Mucosa of rectum (tissue), 2 donors: ENCODE results near the gene CFAP410.

Source experiments
- H3K27ac ChIP-seq, 2 donors: one replicate each; pipeline ENCODE4 v1.7.0; 2013; ENCODE audit warnings: inconsistent platforms in 2 of 2, low read depth in 2 of 2, low read length in 2 of 2
- H3K27me3 ChIP-seq, 2 donors: one replicate each; pipeline ENCODE4 v1.7.0; 2013; ENCODE audit warnings: low read length in 2 of 2; ENCODE audit not compliant: control insufficient read depth in 2 of 2, insufficient read depth in 2 of 2
- H3K36me3 ChIP-seq, 2 donors: one replicate each; pipeline ENCODE4 v1.7.0; 2013; ENCODE audit warnings: low read length in 2 of 2; ENCODE audit not compliant: control insufficient read depth in 2 of 2, insufficient read depth in 2 of 2
- H3K4me1 ChIP-seq, 2 donors: one replicate each; pipeline ENCODE4 v1.7.0; 2013; ENCODE audit warnings: low read length in 2 of 2, mild to moderate bottlenecking in 1 of 2; ENCODE audit not compliant: control insufficient read depth in 2 of 2, insufficient read depth in 2 of 2
- H3K4me3 ChIP-seq, 2 donors: one replicate each; pipeline ENCODE4 v1.7.0; 2013; ENCODE audit warnings: low read length in 2 of 2
- H3K9ac ChIP-seq, 2 donors: one replicate each; pipeline ENCODE4 v1.7.0; 2013; ENCODE audit warnings: low read length in 2 of 2, low read depth in 1 of 2, mild to moderate bottlenecking in 1 of 2
- H3K9me3 ChIP-seq, 2 donors: one replicate each; pipeline ENCODE4 v1.7.0; 2013; ENCODE audit warnings: low read length in 2 of 2; ENCODE audit not compliant: control insufficient read depth in 2 of 2
- donor health status: healthy.
- donor health status: Normal muscosa, but diverticular disease.

CFAP410 gene

DNA sequence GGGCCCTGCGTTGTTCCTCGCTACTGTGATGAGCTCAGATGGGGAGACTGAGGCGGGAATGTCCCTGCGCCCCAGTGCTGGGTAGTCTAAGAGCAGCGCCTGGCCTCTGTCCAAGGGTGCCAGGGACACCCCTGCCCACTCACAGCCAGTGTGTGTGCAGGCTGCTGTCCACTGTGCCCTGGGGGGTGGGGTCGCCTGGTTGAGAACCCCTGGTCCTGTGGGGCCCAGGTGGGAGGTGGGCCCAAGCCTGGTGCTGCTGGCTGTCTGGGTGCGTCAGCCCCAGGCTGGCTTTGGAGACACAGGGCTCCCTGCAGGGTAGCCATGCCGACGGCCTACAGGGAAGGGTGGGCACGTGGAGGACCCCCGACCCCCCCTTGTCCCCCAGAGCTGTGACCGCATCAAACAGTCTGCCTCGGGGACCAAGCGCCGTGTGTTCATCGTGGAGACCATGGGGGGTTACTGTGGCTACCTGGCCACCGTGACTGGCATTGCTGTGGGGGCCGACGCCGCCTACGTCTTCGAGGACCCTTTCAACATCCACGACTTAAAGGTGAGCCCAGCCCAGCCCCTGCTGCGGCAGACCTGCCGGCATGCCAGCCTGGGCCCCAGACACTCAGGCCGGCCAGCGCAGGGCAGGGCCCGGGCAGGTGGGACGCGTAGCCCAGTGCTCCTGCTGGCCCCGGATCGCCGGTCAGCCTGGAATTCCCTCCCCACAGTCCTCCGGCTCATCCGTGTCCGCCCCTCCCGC, 14.9 kb downstream of the CFAP410 start:
- H3K9me3 ChIP-seq: no peaks in the 10 kb centered on the region
- no peak overlapping the region for H3K9ac ChIP-seq
- no peak overlapping the region for H3K4me3 ChIP-seq
- no peaks in the 10 kb centered on the region for H3K27me3 ChIP-seq
- H3K4me1 ChIP-seq: no peaks in the 10 kb centered on the region
- peaks cover 30 to 47% of the 10 kb centered on the region in 2 donors for H3K36me3 ChIP-seq
- H3K27ac ChIP-seq: no peak overlapping the region

DNA sequence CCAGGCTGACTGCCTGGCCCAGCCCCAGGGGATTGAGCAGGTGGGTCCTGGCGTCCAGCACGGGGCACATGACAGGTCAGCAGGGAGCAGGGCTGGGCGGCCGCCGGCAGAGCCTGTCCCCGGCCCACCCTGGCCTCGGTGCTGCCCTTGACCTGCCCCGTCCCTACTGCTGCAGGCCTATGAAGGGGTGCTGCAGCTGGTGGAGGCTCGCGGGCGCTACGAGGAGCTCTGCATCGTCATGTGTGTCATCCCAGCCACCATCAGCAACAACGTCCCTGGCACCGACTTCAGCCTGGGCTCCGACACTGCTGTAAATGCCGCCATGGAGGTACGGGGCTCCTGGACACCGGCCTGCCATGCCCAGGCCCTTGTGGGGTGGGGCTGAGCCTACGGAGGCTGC, 15.6 kb downstream of the CFAP410 start:
- Histone ChIP-seq H3K4me3 (no peak overlapping the region), H3K4me1 (no peaks in the 10 kb centered on the region), H3K27me3 (no peaks in the 10 kb centered on the region), H3K36me3 (peaks cover 34 to 50% of the 10 kb centered on the region in 2 donors), H3K9me3 (no peaks in the 10 kb centered on the region), H3K9ac (no peak overlapping the region), H3K27ac (no peak overlapping the region)

DNA sequence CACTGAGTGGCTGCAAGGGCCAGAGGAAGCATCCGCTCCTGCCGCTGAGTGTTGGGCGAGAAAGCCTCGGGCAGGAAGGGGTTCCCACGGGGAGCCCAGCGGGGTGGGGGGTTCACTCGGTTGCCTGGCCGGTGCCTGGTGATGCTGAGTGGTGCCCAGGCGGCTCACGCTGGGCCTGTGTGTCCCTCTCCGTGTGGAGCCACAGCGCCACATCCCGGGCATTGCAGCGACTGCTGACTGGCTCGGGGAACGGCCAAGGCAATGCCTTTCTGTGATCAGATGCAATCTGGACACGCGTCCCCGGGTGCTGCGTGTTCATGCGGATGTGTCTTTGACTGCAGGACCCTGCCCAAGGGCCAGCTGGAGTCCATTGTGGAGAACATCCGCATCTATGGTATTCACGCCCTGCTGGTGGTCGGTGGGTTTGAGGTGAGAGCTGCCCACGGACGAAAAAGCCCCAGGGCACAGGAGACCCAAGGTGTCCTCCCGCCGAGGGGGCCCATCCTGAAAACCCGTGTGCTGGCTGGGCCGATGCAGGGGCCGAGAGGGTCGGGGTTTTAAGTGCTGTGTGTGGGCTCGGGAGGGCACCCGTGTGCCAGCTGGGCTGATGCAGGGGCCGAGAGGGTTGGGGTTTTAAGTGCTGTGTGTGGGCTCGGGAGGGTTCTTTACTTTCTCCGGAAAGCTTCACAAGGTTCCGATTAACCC, 16.4 kb downstream of the CFAP410 start:
- no peaks in the 10 kb centered on the region for H3K4me1 ChIP-seq
- H3K9me3 ChIP-seq: no peaks in the 10 kb centered on the region
- no peaks in the 10 kb centered on the region for H3K27me3 ChIP-seq
- peaks cover 39 to 56% of the 10 kb centered on the region in 2 donors for H3K36me3 ChIP-seq
- H3K9ac ChIP-seq: no peak overlapping the region
- H3K27ac ChIP-seq: no peak overlapping the region
- no peak overlapping the region for H3K4me3 ChIP-seq

DNA sequence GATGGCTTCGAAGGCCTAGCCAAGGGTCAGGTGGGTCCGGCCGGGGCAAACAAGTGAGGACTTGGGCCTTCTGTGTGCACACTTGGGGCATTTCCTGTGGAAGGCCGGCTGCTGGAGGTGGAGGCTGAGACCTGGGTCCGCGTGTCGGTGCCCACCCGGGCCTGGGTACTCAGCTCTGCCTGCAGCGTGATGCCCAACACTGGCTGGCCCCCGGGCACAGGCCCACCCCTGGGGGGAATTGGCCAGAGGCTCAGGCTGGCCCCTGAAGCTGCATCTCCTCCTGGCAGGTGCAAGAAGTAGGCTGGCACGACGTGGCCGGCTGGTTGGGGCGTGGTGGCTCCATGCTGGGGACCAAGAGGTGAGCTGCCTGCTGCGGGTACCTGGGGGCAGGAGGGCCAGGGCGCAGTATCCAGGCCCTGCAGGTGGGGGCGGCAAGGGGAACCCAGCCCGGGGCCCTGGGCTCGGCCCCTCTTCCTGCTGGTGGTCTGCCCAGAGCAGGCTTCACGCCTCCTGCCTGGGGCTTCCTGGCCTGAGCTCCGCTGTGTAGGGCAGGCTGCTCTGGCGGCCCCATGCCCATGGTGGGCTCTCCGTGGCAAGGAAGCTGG, 17.2 kb downstream of the CFAP410 start:
- no peaks in the 10 kb centered on the region for H3K9me3 ChIP-seq
- no peak overlapping the region for H3K4me3 ChIP-seq
- no peak overlapping the region for H3K27ac ChIP-seq
- H3K36me3 ChIP-seq: peaks cover 45 to 58% of the 10 kb centered on the region in 2 donors
- no peak overlapping the region for H3K9ac ChIP-seq
- H3K4me1 ChIP-seq: no peaks in the 10 kb centered on the region
- no peaks in the 10 kb centered on the region for H3K27me3 ChIP-seq

DNA sequence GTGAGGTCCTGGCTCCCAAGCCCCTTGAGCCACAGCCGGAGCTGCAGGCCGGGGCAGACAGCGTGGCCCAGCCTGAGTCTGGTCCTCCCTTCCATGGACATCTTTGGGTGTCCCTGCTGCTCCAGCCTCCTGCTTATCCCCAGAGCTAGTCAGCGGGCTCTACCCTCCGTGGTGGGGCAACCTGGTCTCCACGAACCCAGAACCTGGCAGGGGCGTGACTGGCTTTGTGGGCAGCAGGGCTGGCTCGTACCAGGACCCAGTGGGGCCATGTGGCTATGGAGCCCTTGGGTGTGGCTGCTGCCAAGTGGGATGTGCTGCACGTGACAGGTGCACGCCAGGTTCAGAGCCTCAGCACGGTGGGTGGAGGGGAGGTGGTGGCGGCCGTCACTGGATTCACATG, 18.3 kb downstream of the CFAP410 start:
- no peaks in the 10 kb centered on the region for H3K4me1 ChIP-seq
- no peaks in the 10 kb centered on the region for H3K9me3 ChIP-seq
- no peak overlapping the region for H3K27ac ChIP-seq
- H3K27me3 ChIP-seq: no peaks in the 10 kb centered on the region
- H3K4me3 ChIP-seq: no peak overlapping the region
- H3K36me3 ChIP-seq: peaks cover 52 to 65% of the 10 kb centered on the region in 2 donors
- H3K9ac ChIP-seq: no peak overlapping the region

DNA sequence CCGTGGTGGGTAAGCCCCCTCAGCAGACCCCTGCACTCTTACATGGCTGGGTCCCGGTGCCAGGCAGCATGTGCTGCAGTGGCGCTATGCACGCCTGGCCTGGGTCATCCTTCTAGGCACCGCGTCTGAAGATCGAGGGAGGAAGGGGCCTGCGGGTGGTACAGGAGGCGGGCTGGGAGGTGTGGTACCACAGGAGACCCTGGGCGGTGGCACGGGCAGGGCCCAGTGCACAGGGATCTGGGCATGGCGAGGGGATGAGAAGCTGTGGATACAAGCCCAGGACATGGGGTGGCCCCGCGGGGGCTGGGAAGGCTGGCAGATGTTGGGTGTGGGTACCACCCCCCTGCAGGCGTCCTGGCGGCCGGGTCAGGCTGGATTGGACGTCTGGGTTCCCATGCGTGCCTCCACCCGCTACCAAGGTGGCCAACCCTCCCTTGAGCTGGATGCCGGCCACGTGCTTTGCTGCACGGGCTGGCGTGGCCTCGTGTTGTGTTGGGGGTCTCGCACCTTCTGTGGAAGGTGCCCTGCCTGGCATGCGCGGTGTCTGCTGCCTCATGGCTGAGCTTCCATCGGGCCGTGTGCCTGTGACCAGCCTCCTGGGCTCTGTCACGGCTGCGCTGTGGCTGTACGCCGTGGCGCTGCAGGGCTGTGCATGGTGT, 19.7 kb downstream of the CFAP410 start:
- no peaks in the 10 kb centered on the region for H3K9me3 ChIP-seq
- H3K27me3 ChIP-seq: no peaks in the 10 kb centered on the region
- no peak overlapping the region for H3K9ac ChIP-seq
- peaks cover 48 to 60% of the 10 kb centered on the region in 2 donors for H3K36me3 ChIP-seq
- H3K4me1 ChIP-seq: no peaks in the 10 kb centered on the region
- no peak overlapping the region for H3K27ac ChIP-seq
- H3K4me3 ChIP-seq: no peak overlapping the region

DNA sequence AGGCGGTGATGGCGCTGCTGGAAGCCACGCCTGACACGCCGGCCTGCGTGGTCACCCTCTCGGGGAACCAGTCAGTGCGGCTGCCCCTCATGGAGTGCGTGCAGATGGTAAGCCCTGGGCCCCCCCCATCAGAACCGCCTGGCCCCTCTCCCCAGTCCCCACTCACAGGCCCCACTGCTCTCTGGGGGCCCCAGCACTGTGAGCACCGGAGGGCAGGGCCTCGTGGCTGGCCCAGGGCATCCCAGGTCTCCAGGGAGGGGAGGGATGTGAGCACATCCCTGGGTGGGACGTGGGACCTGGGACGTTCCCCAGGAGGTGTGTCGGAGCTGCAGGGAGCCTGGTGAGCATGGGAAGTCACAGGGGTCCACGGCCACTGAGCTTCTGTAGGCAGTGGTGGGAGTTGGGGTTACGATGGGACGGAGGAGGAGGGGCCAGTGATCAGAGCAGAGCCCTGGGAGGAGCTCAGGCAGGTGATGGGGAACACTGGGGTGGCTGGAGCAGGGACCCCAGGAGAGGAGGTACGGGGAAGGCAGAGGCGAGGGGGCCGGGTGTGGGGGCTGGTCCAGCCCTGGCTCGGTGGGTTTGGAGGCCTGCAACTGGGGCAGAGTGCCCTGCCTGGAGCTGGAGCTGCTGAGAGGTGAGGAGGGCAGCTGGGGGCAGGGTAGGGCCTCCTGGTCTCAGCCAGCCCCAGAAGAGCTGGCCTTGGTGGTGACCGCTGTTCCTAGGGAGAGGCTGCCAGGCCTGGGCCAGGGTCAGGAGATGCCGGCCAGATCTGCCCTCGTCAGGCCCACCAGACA, 20.5 kb downstream of the CFAP410 start:
- no peak overlapping the region for H3K9ac ChIP-seq
- no peaks in the 10 kb centered on the region for H3K4me1 ChIP-seq
- no peaks in the 10 kb centered on the region for H3K27me3 ChIP-seq
- peaks cover 45 to 52% of the 10 kb centered on the region in 2 donors for H3K36me3 ChIP-seq
- H3K27ac ChIP-seq: no peak overlapping the region
- no peaks in the 10 kb centered on the region for H3K9me3 ChIP-seq
- H3K4me3 ChIP-seq: no peak overlapping the region

DNA sequence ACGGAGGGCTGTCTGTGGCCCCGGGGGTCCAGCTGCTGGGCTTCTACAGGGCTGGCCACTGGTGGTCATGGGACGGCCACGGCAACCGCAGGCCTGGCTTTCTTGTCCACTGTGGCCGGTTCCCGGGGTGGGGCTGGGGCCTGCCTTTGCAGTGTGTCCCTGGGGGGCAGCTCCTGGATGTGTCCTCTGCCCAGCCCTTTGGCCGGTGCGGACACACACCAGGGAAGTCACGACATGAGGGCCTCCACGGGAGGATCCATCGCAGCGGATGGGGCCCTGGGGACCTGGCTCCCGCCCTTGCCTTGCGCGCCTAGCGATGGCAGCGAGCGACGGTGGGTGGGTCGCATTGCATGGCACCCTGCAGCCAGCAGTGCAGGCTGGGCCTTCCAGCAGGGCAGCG, 21.3 kb downstream of the CFAP410 start:
- no peaks in the 10 kb centered on the region for H3K27me3 ChIP-seq
- no peak overlapping the region for H3K4me3 ChIP-seq
- H3K9me3 ChIP-seq: no peaks in the 10 kb centered on the region
- no peak overlapping the region for H3K9ac ChIP-seq
- peaks cover 47 to 53% of the 10 kb centered on the region in 2 donors for H3K36me3 ChIP-seq
- H3K4me1 ChIP-seq: no peaks in the 10 kb centered on the region
- H3K27ac ChIP-seq: no peak overlapping the region

DNA sequence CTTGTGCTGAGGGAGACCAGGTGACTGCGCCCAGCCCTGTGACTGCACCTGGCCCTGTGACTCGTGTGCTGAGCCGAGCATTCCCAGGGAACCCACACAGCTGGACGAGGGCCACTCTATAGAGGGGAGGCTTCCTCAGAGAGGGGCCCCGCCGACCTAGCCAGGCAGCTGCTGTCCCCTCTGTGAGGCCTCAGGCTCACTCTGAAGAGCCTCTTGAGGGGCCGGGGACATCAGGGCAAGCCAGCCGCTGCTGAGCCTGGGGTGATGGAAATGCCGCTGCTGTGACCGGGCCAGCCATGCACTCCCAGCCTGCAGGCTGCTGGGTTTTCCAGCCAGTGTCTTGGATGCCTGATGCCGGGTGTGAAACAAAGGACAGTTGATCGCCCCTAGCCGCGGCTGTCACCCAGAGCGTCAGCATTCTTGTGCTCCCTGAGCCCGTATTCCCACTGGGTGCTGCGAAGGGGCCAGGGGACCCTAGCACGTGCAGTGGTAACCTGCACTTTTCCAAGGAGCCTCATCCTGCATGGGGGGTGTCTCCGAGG, 21.9 kb downstream of the CFAP410 start:
- Histone ChIP-seq H3K4me1 (no peaks in the 10 kb centered on the region), H3K27me3 (no peaks in the 10 kb centered on the region), H3K9ac (no peak overlapping the region), H3K4me3 (no peak overlapping the region), H3K27ac (no peak overlapping the region), H3K9me3 (no peaks in the 10 kb centered on the region), H3K36me3 (peaks cover 47 to 56% of the 10 kb centered on the region in 2 donors)
